Esophagus (tissue), 2 donors: ENCODE measurements around the gene VAV2. TPM values are rescaled to one million over a fixed set of nuclear protein-coding genes. Genes with fewer than 3 reads are reported as not detected.
"Not testable (repeated sequence)": the region's sequence is repeated elsewhere in the genome, so short reads cannot be mapped to it uniquely, and the experiment has no call there.

Source experiments
- H3K27ac ChIP-seq, 2 donors: one replicate each; pipeline ENCODE4 v1.5.1; 2013; ENCODE audit warnings: low read depth in 2 of 2, mild to moderate bottlenecking in 2 of 2, inconsistent platforms in 1 of 2, low read length in 1 of 2, moderate library complexity in 1 of 2
- H3K27me3 ChIP-seq, 2 donors: one replicate each; pipeline ENCODE4 v1.6.1; 2013; ENCODE audit warnings: low read length in 2 of 2, control low read depth in 1 of 2, mild to moderate bottlenecking in 1 of 2; ENCODE audit not compliant: insufficient read depth in 2 of 2, control insufficient read depth in 1 of 2
- H3K36me3 ChIP-seq, 2 donors: one replicate each; pipeline ENCODE4 v1.6.1; 2013; ENCODE audit warnings: low read length in 1 of 2; ENCODE audit not compliant: control insufficient read depth in 2 of 2, insufficient read depth in 2 of 2
- H3K4me1 ChIP-seq, 2 donors: one replicate each; pipeline ENCODE4 v1.6.1; 2013; ENCODE audit warnings: low read length in 1 of 2; ENCODE audit not compliant: control insufficient read depth in 2 of 2, insufficient read depth in 2 of 2
- H3K4me3 ChIP-seq, 2 donors: one replicate each; pipeline ENCODE4 v1.5.1; 2013; ENCODE audit warnings: low read length in 2 of 2, mild to moderate bottlenecking in 2 of 2, low read depth in 1 of 2, moderate library complexity in 1 of 2
- H3K9me3 ChIP-seq, 2 donors: one replicate each; pipeline ENCODE4 v1.6.1; 2013; ENCODE audit warnings: mild to moderate bottlenecking in 2 of 2, low read depth in 1 of 2, low read length in 1 of 2, moderate library complexity in 1 of 2; ENCODE audit not compliant: control insufficient read depth in 2 of 2, insufficient read depth in 1 of 2
- WGBS, 2 donors: extraction: QIAGEN DNeasy Blood & Tissue Kit; methylation state at CpG; one replicate each; pipeline ENCODE4 v1.1.7; 2013; 5-methylcytosine and 5-hydroxymethylcytosine counted together
- polyA plus RNA-seq, 2 donors: library from polyadenylated mRNA; stranded (reverse); fragments of 200-250 nt; gene quantifications; one replicate each; pipeline ENCODE4 v1.2.3, GENCODE V29; 2013
- donor health status: healthy with polysubstance abuse.
- donor health status: Bipolar disorder and iron deficiency.

VAV2 gene
- polyA plus RNA-seq, 2 donors, result 4.8 to 5.0 TPM

DNA sequence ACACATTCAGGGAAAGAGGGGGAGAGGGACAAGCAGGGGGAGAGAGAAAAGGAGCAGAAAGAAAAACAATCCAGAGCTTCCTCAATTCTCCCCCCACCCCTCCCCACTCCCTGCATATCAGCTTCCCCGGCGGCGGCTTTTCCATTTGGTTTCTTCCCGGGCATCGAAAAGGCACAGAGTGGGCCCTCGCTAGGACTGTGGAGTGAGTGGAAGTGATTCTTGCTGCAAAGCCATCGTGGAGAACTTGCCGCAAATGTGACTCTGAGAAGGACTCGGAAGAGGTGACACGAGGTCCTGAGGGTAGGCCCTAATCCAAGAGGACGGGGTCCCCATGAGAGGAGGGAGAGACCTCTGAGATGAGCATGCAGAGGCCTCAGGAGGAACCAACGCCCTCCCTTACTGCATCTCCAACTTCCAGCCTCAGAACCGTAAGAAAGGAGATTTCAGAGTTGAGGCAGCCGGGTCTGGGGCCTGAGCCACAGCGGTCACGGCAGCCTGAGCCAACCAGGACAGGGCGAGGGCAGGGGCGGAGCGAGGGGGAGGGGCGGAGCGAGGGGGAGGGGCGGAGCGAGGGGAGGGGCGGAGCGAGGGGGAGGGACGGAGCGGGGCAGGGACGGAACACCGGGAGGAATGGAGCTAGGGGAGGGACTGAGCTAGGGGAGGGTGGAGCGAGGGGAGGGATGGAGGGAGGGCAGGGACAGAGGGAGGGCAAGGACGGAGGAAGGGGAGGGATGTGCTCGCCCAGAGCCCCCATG, 232.8 kb downstream of the VAV2 start:
- H3K4me1 ChIP-seq, result no peaks in the 10 kb centered on the region
- H3K36me3 ChIP-seq, result peaks cover 0 to 5% of the 10 kb centered on the region in 2 donors
- H3K9me3 ChIP-seq, result no peaks in the 10 kb centered on the region
- H3K27ac ChIP-seq, result no peak overlapping the region
- H3K4me3 ChIP-seq, result no peak overlapping the region
- no peaks in the 10 kb centered on the region for H3K27me3 ChIP-seq
- WGBS, 2 donors, result 59 to 83% methylated on average over 28 to 32 of the region's 32 CpGs

DNA sequence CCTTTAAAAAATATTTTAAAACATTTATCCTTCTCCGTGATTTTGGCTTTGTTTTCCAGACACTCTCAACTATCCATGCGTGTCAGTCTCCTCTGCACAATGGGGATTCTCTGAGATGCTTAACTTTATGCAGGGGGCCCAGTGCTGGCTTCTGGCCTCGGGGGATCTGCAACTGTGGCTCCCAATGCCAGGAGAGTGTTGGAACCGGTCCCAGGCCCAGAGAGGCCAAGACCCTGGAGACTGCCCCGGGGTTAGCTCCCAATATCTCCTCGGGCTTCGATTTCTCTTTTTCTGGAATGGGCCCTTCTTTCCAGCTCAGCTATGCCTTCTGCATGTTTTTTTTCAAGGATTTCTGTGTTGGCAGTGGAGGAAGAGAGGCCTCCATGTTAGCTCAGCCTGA, 233.9 kb downstream of the VAV2 start:
- H3K4me1 ChIP-seq, result no peaks in the 10 kb centered on the region
- H3K4me3 ChIP-seq, result no peak overlapping the region
- peaks cover 0 to 1% of the 10 kb centered on the region in 2 donors for H3K36me3 ChIP-seq
- no peak overlapping the region for H3K27ac ChIP-seq
- H3K9me3 ChIP-seq, result no peaks in the 10 kb centered on the region
- H3K27me3 ChIP-seq, result no peaks in the 10 kb centered on the region
- 83% methylated on average over 7 of the region's 7 CpGs for WGBS, 2 donors

DNA sequence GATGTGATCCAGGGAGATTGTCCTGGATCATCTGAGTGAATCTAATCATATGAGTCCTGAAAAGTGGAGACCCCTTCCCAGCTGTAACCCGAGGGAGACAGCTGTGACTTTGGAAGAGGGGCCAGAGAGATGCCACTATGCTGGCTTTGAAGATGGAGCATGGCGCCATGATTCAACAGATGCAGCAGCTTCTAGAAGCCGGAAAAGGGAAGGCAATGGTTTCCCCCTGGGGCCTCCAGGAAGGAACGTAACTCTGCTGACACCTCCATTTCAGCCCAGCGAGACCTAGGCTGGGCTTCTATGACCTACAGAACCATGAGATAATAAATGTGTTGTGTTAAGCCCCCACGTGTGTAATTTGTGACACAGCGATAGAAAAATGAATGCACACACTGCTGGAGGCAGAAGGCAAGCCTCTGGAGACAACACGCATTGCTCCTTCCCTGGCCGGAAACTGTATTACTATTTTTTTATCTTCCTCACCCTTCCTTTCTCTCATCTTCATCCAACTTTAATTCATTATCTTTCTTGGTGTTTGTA, 237.4 kb downstream of the VAV2 start:
- H3K4me3 ChIP-seq, result no peak overlapping the region
- WGBS, 2 donors, result 51 to 58% methylated on average over 9 of the region's 9 CpGs
- no peaks in the 10 kb centered on the region for H3K4me1 ChIP-seq
- H3K27me3 ChIP-seq, result no peaks in the 10 kb centered on the region
- H3K36me3 ChIP-seq, result no peaks in the 10 kb centered on the region
- H3K9me3 ChIP-seq, result no peaks in the 10 kb centered on the region
- H3K27ac ChIP-seq, result no peak overlapping the region

DNA sequence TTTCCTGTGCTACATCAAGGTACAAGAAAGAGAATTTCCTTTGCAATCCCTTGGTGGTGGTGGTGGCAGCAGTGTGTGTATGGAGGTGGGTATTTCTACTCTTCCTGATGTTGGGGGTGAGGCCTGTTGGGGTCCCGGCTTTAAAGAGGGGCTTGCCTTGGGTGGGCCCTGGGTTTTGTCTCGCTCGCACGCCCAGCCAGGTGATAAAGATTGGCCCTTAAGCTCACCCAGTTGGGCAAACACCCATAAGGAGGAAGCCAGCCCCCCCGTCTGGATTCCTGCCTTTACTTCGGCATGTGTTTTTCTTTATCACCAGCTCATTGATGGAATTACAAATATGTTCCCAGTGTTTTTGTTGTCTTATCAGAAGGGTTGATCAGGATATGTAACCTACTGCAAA, 237.9 kb downstream of the VAV2 start:
- no peaks in the 10 kb centered on the region for H3K9me3 ChIP-seq
- H3K36me3 ChIP-seq, result no peaks in the 10 kb centered on the region
- no peak overlapping the region for H3K4me3 ChIP-seq
- H3K4me1 ChIP-seq, result no peaks in the 10 kb centered on the region
- H3K27me3 ChIP-seq, result no peaks in the 10 kb centered on the region
- H3K27ac ChIP-seq, result no peak overlapping the region
- WGBS, 2 donors, result 87 to 95% methylated on average over 6 of the region's 6 CpGs

DNA sequence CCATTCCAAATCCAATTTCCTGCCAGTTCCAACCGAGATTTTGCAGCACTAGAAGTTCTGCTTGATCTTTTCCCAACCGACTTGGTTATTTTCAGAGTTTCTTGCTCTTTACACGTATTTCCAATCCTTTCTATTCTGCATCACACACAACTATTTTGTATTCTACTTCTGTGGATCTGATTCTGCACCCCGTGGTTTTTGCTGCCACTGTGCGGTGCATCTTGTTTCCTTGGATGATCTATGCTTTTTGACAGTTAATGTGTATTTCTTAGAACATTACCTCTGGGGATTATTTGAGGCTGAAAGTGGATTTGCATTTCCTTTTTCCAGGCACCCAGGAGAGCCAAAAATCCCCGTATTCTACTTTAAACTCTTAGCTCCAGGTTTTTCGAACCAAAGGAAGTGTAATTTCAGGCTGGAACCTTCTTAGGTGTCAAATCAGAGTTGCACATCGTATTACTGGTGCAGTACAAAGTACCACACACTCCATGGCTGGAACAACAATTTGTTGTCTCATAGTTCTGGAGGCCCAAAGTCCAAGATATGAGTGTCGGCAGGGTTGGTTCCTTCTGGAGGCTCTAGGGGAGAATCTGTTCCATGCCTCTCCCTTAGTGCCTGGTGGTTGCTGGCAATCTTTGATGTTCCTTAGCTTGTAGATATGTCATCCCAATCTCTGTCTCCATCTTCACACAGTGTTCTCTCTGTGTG, 239.2 kb downstream of the VAV2 start:
- H3K4me1 ChIP-seq, result no peaks in the 10 kb centered on the region
- H3K36me3 ChIP-seq, result no peaks in the 10 kb centered on the region
- no peaks in the 10 kb centered on the region for H3K9me3 ChIP-seq
- H3K27ac ChIP-seq, result no peak overlapping the region
- no peaks in the 10 kb centered on the region for H3K27me3 ChIP-seq
- 65 to 74% methylated on average over 9 of the region's 9 CpGs for WGBS, 2 donors
- H3K4me3 ChIP-seq, result no peak overlapping the region

DNA sequence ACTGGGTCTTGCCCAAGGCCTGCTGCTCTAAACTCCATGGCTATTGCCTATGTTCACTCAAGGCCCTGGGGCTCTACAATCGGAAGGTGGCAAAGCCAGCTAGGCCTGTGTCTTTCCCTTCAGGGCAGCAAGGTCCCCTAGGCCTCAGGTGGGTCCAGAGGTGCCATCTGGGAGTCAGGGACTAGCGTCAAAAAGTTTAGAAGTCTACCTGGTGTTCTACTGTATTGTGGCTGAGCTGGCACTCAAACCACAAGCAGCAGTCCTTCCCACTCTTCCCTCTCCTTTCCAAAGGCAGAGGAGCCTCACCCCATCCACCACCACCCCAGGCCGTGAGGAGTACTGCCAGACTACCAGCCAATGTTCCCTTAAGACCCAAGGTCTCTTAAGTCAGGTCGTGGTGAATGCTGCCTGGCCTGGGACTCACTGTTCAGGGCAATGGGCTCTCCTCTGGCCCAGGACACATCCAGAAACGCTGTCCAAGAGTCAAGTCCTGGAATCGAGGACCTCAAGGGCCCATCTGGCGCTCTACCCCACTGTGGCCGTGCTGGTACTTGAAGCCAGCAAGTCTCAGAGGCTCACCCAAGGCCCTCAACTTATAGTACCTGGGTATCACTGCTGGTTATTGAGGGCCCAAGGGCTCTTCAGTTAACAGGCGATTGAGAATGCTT, 241.0 kb downstream of the VAV2 start:
- H3K36me3 ChIP-seq, result no peaks in the 10 kb centered on the region
- H3K9me3 ChIP-seq, result no peaks in the 10 kb centered on the region
- no peak overlapping the region for H3K27ac ChIP-seq
- H3K27me3 ChIP-seq, result no peaks in the 10 kb centered on the region
- H3K4me3 ChIP-seq, result no peak overlapping the region
- 84% methylated on average over 9 of the region's 9 CpGs for WGBS, 2 donors
- no peaks in the 10 kb centered on the region for H3K4me1 ChIP-seq

DNA sequence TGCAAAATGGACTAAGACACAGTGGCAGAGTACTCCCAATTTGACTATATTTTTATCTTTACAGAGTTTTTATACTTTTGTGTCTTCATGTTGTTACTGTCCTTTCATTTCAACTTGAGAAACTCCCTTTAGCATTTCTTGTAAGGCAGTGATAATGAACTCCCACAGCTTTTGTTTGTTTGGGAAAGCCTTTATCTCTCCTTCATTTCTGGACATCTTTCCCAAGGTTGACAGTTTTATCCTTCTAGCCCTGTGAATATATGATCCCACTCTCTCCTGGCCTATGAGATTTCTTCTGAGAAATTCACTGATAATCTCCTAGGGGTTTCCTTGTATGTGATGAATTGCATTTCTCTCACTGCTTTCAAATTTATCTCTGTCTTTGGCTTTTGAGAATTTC, 244.8 kb downstream of the VAV2 start:
- Histone ChIP-seq H3K36me3 (no peaks in the 10 kb centered on the region), H3K27me3 (no peaks in the 10 kb centered on the region), H3K4me3 (no peak overlapping the region), H3K27ac (no peak overlapping the region), H3K9me3 (no peaks in the 10 kb centered on the region), H3K4me1 (no peaks in the 10 kb centered on the region)

DNA sequence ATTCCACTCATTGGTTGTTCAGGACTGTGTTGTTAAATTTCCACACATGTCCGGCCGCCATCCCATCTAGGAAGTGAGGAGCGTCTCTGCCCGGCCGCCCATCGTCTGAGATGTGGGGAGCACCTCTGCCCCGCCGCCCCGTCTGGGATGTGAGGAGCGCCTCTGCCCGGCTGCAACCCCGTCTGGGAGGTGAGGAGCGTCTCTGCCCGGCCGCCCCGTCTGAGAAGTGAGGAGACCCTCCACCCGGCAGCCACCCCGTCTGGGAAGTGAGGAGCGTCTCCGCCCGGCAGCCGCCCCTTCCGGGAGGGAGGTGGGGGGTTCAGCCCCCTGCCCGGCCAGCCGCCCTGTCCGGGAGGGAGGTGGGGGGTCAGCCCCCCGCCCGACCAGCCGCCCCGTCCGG, 247.6 kb downstream of the VAV2 start:
- H3K36me3 ChIP-seq, H3K27ac ChIP-seq: not testable (repeated sequence)
- WGBS, 2 donors, result 95% methylated on average over 7 to 26 of the region's 31 CpGs

DNA sequence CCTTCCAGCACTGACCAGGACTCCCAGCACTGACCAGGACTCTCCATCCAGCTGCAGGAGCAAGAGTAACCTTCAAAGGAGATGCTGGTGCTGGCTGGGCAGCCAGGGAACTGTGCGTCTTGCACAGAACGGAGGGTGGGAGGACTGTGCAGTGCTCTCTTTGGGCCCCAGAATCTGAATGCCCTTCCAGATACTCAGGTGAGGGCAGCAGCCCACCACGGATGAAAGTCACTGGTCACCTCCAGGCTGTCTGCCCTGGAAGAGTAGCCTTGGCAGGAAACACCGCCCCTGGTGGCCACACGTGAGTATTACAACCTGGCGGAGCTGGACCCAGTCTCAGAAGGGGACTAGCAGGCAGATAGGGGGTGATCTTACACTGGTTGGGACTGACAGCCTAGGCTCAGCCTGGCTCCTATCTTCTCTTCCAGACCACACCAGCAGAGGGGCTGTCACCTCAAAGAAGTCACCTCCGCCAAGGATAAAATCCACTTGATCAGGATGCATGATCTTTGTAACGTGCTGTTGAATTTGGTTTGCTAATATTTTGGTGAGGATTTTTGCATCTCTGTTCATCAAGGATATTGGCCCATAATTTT, 249.2 kb downstream of the VAV2 start:
- WGBS, 2 donors, result 17 to 18% methylated on average over 8 of the region's 8 CpGs
- Histone ChIP-seq H3K4me1 (peaks cover 0 to 6% of the 10 kb centered on the region in 2 donors), H3K36me3 (no peaks in the 10 kb centered on the region), H3K9me3 (no peaks in the 10 kb centered on the region), H3K4me3 (no peak overlapping the region), H3K27ac (no peak overlapping the region), H3K27me3 (no peaks in the 10 kb centered on the region)

More for the DNA sequence above, 247.6 kb downstream of the VAV2 start:
- not testable (repeated sequence) for H3K4me3 ChIP-seq, H3K4me1 ChIP-seq, H3K9me3 ChIP-seq, H3K27me3 ChIP-seq
